GM21367 (cell line): Measurements from ENCODE around the gene ABCB8.
"Not testable (repeated sequence)": the region's sequence is repeated elsewhere in the genome, so short reads cannot be mapped to it uniquely, and the experiment has no call there.

ENCODE experiments used
- ATAC-seq: cut with Tn5 transposase; IDR thresholded peaks from one replicate; pipeline ENCODE4 v1.9.1; 2021; ENCODE audit not compliant: unreplicated experiment

Gene ABCB8

DNA sequence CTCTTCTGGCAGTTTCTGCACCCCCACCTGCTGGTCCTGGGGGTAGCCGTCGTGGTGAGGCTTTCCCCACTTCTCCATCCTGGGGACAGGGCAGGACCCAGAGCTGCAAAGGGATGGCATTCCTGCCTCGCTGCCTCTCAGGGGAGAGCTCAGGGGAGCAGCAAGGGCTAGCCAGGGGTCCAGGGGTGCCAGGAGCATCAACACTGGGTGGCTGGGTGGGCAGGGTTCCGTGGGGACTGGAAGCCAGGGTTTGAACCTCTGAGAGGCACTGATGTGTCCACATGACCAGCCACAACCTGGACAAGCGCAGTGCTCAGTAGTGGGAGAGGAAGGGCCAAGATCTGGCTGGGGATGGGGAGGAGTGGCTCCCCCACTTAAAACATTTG, 5.6 kb downstream of the ABCB8 start:
- ATAC-seq = no peak

DNA sequence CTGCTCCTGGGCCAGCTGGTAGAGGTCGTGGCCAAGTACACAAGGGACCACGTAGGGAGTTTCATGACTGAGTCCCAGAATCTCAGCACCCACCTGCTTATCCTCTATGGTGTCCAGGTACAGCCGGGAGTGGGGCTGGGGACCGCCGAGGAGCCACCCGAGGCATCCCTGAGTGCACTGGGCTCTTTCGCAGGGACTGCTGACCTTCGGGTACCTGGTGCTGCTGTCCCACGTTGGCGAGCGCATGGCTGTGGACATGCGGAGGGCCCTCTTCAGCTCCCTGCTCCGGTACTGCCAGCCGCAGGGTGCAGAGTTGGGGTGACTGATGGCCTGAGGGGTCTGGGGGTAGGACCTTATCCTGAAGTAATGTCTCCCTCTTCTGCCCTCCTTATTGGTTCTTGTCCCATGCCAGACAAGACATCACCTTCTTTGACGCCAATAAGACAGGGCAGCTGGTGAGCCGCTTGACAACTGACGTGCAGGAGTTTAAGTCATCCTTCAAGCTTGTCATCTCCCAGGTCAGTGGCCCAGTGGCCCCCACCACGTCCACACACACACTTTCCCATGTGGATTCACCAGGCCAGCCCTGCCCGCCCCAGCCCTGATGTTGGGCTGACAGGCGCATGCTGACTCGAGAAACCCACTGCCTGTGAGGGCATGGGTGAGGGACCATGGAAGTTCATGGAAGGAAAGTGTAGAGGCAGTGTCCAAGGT, 6.2 kb downstream of the ABCB8 start:
- no peak for ATAC-seq

DNA sequence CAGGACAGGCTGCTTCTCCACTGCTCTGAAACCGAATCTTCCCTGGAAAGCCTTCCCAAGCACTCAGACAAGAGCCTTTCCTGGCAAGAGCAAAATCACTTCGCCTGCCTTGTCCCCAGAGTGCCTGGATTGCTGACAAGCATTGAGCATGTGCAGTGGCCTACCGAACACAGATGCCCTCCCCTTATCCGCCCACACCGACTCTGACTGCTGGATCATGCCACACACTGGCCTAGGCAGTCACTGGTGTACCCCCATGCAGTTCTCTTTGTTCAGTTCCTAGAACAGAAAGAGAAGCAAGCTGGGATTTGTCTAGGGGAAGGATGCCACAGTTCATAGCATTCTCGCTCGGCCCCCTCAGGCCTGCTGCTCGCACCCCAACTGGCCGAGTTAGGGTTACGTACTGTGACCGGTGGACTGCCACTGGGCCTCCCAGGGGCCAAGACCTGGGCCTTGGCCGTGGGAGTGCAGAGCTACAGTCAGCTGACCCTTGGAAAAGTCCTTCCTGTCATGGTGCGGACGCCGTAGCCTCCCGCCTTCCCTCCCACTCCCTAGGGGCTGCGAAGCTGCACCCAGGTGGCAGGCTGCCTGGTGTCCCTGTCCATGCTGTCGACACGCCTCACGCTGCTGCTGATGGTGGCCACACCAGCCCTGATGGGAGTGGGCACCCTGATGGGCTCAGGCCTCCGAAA, 6.9 kb downstream of the ABCB8 start:
- ATAC-seq = no peak

DNA sequence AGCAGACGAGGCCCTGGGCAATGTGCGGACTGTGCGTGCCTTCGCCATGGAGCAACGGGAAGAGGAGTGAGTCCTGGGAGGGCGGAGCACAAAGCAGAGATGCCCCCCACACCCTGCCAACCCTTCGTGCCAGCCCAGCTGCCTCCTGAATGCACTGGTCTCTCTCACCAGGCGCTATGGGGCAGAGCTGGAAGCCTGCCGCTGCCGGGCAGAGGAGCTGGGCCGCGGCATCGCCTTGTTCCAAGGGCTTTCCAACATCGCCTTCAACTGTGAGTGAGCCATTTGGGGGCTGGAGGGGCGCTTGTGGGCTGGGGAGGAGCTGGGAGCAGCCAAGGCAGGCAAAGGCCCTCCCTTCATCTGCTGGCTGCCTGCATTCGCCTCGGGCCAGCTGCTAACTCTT, 7.7 kb downstream of the ABCB8 start:
- no peak for ATAC-seq

DNA sequence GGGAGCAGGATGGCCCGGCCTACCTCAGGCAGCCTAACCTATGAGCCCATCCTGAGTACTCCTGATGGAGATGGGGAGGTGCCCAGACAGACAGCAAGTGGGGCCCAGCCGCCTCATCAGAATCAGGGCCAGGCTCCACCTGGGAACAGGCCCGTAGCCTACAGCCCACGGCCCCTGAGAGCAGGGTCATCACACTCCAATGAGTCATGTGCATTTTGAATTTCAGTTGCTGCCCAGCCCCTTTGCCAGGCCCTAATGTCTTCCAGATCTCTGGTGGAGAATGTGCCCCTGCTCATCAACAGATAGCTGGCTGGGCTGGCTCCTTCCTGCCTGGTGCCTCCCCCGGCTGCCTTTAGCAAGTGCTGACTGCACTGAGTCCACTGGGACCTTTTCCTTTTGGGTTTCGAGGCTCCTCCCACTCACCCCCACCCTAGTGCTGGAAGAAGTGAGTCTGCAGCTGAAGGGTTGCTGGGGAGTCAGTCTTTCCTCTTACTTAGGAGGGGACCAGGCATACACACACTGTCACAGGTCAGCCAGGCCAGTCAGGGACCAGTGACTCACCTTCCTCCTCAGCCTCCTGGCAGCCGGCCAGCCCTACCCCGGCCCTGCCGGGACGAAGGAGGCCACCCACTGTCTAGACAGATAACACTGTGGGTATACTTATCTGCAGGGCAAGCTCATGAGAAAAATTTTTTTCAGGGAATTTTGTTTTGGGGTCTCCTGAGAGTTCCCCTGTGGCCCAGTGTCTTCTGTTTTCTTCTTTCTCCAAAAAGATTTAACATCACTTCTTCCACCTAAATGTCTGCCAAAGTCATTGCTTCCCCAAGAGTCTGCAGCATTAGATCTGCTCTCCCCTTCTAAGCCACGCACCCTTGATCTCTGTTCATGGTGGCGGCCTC, 10.9 kb downstream of the ABCB8 start:
- ATAC-seq = no peak

DNA sequence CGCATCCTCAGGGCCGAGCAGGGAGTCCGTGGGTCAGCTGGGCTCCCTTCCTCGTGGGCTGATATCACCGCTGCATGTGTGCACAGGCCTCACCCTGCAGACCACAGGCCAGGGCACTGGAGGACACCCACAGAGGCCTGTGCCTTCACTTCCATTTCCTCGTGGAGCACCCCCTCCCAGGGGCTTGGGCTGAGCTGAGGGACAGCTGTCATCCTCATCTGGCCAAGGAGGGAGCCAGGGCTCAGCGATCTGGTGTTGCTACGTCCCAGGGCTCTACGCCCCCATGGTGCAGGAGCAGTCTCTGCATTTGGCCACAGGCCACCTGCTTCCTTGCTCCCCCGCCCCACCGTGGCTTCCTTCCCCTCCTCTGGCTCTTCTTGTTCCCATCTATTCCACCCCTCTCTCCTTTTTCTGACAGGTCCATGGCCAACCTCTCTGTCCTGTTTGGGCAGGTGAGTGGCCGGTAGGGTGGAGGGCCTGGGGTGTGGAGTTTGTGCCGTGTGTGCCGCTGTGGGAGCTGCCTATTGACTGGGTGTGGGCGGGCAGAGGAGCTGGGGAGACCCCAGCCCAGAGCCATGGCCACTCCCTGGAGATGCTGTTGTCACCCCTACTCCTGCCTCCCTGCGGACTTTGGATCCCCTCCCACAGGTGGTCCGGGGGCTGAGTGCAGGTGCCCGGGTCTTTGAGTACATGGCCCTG, 11.7 kb downstream of the ABCB8 start:
- no peak for ATAC-seq

DNA sequence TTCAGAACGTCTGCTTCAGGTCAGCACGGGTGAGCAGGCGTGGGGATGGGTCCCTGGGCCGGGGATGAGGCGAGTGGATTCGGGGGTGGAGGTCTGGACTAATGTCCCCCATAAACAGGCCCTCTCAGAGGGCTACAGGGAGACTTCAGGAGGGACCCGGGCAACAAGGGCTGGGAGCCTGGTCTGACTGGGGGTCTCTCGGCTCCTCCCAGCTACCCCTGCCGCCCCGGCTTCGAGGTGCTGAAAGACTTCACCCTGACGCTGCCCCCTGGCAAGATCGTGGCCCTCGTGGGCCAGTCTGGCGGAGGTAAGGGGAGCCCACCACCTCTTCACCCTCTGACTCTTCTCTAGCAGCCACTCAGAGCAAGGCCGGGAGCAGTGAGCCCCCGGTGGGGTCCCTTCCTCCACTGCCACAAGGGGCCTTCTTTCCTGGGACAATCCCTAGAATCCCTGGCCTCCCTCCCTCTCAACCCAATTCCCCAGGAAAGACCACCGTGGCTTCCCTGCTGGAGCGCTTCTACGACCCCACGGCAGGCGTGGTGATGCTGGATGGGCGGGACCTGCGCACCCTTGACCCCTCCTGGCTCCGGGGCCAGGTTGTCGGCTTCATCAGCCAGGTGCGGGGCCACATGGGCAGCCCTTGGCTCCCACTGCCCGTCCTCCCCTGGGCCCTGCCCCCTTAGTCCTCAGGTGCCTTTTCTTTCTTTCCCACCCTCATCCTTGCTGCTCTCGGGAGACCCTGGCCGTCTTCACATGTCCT, 12.5 kb downstream of the ABCB8 start:
- no peak for ATAC-seq

DNA sequence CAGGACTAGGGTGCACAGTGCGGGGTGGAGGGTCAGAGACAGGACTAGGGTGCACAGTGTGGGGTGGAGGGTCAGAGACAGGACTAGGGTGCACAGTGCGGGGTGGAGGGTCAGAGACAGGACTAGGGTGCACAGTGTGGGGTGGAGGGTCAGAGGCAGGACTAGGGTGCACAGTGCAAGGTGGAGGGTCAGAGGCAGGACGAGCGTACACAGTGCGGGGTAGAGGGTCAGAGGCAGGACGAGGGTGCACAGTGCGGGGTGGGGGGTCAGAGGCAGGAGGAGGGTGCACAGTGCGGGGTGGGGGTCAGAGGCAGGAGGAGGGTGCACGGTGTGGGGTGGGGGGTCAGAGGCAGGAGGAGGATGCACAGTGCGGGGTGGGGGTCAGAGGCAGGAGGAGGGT, 15.2 kb downstream of the ABCB8 start:
- not testable (repeated sequence) for ATAC-seq

DNA sequence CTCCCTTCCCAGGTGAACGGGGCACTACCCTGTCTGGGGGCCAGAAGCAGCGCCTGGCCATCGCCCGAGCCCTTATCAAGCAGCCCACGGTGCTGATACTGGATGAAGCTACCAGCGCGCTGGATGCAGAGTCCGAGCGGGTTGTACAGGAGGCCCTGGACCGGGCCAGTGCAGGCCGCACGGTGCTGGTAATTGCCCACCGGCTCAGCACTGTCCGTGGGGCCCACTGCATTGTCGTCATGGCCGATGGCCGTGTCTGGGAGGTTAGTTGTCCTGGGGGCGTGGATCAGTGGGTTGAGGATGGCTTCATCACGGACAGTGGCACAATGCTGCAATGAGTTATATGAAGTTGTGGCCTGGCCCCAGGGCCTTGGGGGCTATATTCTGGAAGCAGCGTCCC, 15.7 kb downstream of the ABCB8 start:
- ATAC-seq = no peak

DNA sequence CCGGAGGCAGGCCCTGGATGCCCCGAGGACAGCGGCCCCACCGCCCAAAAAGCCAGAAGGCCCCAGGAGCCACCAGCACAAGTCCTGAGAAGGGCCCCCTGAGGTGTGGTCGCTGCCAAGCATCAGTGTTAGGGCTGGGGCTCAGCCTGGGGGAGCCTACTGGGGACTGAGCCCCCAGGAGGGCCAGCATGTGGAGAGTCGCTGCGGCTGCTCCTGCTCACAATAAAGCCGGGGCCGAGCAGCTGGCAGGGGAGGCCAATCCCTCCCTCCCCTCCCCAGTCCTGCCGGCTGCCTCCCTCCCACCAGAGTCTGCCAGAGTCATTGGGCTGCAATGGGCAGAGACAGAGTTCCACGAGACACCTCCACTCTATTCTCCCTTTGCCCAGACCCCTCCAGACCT, 17.0 kb downstream of the ABCB8 start:
- ATAC-seq = no peak

DNA sequence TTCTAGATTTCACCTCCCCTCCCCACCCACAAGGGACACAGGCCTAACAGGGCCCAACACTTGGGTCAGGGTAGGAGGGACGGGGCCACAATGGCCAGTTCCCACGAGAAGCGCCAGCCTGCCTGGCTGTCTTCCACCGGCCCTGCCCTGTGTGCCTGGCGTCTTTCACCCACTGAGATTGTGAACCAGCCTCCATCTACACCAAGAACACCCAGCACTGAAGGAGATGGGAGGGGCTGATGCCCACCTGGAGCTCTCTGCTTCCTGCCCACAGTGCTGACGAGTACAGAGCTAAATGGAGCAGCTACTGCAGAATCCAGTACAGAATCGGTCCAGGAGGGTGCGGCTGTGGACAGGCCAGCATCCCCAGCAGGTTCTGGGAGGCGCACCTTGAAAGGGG, 17.7 kb downstream of the ABCB8 start:
- ATAC-seq = no peak

DNA sequence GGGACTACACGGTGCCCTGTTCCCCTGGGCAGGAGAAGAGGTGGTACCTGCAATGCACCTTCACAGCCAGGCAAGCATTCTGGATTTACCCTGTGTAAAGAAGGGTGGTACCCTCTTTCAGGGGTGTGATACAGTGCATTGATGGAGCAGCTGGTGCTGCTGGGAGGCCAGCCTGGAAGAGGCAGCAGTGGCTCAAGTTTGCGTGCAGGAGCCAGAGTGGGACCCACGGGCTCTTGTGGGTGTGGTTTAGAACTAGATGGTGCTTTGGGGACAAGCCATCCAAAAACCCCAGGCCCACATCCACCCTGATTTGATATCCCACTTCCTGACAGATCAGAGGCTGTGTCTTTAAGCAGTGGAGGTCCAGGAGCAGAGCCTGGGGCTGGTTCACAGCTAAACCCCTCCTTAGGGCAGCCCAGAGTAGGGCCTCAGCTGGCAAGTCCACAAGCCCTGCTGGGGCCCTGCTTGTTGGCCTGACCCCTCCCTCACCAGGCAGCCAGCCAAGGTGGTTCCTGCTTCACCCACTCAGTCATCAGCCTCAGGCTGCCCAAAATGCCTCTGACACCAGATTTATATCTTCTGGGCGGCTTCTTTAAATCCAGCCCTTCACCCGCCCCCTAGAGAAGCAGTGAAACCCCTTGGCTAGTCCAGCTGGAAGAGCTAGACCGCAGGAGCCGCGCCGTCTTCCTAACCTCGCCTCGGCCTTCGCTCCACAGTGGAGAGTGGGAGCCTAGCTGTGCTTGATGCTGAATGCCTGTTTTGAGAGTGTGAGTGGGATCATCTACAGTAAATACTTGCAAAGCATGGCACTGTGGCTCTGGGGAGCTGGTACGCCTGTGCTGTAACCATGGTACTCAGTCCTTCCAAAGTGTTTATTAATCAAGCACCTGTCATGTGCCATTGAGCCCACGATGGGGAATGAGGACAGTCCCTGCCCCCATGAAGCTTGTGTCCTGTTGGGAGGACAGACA, 18.6 kb downstream of the ABCB8 start:
- ATAC-seq = no peak

DNA sequence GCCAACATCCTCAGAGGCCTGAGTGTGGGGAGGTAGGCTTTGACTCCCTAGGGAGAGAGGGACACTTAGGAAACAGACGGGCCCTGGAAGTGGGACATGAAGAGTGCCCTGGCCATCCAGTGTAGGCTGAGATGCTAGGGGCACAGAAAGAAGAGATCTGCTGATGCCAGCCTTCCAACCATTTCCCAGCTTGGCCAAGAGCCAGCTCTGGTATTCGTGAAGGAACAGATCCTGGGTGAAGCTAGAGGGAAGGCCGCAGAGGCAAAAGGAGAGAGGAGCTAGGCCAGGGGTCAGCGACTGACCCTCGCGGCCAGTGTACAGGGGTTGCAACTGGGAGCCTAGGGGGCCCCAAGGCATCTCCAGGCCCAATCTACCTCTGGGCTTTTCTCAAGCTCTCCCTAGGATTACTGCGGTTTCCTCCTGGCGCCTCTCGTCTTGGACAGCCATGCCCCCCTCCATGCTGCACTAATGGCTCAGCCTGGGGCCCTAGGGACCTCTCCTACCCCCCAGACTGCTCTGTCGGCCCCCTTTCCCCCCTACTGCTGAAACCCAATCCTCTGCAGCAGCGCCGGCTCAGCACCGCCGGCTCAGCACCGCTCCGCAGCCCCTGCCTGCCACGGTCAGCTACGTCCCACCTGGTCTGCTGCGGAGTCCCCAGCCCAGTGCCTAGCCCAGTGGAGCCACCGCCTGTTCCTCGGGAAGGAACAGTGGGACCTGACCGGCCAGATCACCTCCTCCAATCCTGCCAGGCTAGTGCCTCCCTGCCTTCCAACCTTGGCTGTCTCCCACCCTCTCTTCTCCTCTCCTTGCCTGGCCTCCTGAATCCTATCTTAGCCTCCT, 19.9 kb downstream of the ABCB8 start, which contains the start of gene ASIC3:
Gene ASIC3, plus strand, starts transcription at position 556 of the 840 bp plus-strand sequence. CDS start 355 bp downstream, outside the sequence.
- no peak for ATAC-seq

DNA sequence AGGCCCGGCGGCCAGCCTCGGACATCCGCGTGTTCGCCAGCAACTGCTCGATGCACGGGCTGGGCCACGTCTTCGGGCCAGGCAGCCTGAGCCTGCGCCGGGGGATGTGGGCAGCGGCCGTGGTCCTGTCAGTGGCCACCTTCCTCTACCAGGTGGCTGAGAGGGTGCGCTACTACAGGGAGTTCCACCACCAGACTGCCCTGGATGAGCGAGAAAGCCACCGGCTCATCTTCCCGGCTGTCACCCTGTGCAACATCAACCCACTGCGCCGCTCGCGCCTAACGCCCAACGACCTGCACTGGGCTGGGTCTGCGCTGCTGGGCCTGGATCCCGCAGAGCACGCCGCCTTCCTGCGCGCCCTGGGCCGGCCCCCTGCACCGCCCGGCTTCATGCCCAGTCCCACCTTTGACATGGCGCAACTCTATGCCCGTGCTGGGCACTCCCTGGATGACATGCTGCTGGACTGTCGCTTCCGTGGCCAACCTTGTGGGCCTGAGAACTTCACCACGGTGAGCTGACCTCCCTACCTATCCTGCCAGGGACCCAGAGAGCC, 20.7 kb downstream of the ABCB8 start:
- no peak for ATAC-seq

DNA sequence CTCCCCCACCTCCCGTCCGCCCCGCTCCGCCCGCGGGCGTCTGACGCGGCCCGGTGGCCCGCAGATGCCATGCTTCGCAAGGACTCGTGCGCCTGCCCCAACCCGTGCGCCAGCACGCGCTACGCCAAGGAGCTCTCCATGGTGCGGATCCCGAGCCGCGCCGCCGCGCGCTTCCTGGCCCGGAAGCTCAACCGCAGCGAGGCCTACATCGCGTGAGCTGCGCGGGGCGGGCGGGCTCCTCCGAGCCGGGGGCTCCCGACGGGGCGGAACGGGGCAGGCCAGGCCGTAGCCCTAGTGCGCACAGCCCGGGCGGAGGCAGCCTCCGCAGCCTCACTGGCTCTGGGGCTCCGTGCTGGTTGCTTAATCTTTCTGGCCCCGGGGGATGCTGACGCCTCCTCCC, 22.9 kb downstream of the ABCB8 start:
- no peak for ATAC-seq

DNA sequence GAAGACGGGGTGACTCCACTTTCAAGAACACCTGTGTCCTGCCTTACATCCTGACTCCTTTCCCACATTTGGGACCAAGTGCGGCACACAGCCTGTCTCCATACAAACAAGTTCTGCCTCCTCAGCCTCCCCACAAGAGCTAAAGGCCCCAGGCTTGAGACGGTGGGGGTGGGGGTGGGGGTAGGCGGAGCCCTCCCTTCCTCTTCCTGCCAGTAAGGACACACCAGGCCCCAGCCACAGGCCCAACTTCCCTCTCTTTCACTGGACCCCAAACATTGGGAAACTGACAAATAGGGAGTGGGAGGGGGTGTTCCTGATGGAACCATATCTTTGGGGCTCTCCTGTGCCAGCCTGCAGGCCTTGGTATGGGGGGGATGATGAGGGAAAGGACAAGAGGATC, 24.8 kb downstream of the ABCB8 start:
- ATAC-seq = no peak

DNA sequence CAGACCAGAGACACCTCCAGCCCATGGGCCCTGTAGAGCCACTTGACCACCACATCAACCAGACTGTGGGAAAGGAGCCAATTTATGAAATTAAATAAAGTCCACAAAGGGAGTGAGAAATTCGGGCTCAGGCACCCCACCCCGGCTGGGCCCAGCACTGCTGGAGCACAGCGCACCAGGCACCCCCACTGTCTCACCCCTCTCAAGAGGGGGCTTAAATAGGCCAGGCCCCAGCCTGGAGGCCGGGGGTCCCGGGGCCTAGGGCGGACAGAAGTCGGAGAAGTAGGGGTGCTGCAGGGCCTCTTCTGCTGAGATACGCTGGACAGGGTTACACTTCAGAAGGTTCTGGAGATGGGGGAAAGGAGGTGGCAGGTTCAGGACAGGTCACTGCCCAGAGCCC, 25.5 kb downstream of the ABCB8 start:
- ATAC-seq = no peak

DNA sequence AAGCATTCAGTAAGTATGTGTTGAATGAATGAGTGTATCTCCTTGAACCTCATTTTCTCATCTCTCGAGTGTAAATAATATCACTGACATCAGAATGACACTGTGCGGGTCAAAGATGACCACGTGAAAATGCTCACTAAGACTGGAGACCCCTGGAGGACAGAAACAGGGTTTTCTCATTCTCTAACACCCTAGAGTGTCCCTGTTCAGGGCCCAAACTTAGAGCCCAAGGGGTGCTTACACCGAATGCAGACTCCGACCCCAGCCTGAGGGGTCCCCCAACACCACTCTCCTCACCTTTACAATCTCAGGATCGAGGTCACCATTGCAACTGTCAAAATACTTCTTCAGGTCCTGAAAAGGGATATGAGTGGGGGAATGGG, 28.0 kb downstream of the ABCB8 start:
- ATAC-seq = no peak
